ENCODE measurements around the gene SLC17A1.

The SLC17A1 gene

DNA sequence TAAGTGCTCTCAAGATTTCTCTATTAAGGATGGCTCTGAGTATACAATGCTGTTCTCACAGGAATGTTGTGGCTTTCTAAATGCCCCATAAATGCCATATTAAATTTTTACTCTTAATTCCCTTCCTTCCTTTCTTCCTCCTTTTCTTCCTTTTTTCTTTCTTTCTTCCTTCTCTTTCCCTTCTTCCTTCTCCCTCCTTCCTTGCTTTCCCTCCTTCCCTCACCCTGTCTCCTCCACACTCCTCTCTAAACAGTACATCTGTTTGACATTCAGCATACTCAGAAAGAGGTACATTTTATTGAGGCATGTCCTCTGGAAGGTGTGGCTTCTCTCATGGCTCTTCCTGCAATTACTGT, 433 bp upstream of the SLC17A1 start:
- DNase-seq (ENCODE audit: low read depth), result no peak

DNA sequence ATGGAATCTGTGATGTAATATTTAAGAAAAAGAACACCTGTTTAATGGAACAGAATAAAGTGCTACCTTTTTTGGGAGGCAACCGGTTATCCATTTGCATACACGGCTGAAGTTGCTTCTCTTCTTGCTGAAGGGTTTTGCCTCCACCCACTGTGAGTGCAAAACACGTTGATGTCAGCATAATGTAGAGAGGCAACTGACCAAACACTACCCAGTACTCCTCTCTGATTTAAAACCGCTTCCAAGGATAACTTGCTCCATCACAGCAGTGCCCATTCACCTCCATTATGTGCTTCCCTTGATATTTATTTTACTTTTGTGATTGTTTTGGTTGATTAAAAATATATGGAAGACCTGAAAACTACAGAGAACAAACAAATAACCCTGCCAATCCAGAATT, 1.4 kb downstream of the SLC17A1 start:
- no peak for DNase-seq (ENCODE audit: low read depth)

DNA sequence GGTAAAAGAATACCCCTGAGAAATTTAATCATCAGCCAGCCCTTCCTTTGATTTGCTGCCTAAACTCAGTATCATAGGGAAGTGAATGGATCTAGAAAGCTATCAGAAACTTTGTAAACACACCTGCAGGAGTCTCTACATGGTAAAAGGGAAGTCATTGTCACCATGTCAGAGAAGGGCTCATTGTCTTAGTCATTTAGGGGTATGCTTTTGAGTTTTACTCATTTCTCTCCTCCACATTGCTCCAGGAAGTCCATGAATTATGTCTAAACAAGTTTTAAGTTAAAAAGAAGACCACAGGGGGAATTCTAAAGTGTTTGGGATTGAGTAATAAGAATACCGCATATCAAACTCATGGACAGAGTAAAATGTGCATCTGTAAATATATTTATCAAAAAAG, 2.5 kb downstream of the SLC17A1 start:
- DNase-seq (ENCODE audit: low read depth), result no peak

DNA sequence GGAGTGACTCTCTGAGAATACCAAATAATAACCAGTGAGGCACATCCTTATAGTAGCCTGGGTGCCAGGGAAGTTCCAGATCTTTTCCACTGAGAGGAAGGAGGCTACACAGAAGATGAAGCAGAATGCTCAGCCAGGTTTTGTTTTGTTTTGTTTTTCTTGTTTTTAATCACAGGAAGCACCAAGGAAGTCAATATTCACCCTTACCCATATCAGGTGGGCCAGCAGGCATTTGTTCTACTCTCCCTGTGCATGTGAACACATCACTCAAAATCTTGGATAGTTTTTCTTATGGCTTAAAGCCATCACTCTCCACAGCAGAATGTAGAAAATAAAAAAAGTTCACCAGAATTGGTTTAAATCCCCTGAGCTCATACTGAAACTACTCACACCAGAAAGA, 10.5 kb downstream of the SLC17A1 start:
- DNase-seq (ENCODE audit: low read depth), result no peak

DNA sequence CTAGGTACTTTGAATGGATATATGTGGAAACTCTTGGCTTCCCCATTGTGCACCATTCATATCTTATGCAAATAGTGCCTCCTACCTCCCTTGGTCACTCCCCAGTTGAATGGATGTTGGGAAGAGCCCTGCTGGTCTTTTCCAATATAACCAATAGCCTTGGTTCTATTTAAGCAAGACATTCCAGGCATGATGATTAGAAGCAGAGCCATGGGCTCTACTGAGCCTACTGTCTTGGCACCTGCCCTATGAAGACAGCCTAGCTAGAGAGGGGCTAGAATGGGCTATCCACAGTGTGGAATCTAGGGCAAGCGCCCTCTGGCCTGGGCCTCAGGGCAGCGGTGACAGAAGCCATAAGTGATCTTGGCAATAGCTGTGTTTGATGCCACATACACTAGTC, 15.6 kb downstream of the SLC17A1 start:
- no peak for DNase-seq (ENCODE audit: low read depth)

- DNase-seq (ENCODE audit: low read depth), result no peak
These were observed 16.7 kb downstream of the SLC17A1 start for GRCh38 chr6:25815194-25815593.

DNA sequence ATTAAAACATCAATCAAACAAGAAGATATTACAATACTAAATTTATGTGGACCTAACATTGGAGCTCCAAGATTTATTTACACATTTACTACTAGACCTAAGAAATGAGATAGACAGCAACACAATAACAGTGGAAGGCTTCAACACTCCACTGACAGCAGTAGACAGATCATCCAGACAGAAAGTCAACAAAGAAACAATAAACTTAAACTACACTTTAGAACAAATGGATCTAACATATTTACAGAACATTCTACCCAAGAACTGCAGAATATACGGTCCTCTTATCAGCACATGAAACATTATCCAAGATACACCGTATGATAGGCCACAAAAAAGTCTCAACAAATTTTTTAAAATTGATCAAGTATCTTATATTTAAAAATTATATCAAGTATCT, 27.0 kb downstream of the SLC17A1 start:
- DNase-seq (ENCODE audit: low read depth), result no peak

GRCh38 chr6:25801436-25801835, 30.4 kb downstream of the SLC17A1 start:
- DNase-seq (ENCODE audit: low read depth), result no peak

- DNase-seq (ENCODE audit: low read depth), result no peak
These were observed 37.1 kb downstream of the SLC17A1 start for GRCh38 chr6:25794784-25795183.

GRCh38 chr6:25793970-25794369, 37.9 kb downstream of the SLC17A1 start:
- no peak for DNase-seq (ENCODE audit: low read depth)

DNA sequence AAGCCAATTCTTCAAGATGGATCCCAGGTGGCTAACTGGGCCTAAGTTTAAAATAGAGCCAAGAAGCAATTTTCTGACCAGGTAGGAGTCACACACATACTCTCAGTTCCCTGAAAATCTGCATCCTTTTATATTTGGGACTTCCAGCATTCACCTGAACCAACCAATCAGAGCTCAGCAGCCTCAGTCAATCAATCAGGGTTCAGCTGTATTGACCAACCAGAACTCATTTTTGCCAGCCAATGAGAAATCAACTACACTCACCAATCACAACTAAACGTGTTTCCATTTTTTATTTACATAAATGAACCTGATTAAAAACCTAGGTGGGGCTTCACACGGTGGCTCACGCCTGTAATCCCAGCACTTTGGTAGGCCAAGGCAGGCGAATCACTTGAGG, 39.8 kb downstream of the SLC17A1 start:
- no peak for DNase-seq (ENCODE audit: low read depth)

- no peak for DNase-seq (ENCODE audit: low read depth)
These were observed 42.4 kb downstream of the SLC17A1 start for GRCh38 chr6:25789475-25789874.

DNA sequence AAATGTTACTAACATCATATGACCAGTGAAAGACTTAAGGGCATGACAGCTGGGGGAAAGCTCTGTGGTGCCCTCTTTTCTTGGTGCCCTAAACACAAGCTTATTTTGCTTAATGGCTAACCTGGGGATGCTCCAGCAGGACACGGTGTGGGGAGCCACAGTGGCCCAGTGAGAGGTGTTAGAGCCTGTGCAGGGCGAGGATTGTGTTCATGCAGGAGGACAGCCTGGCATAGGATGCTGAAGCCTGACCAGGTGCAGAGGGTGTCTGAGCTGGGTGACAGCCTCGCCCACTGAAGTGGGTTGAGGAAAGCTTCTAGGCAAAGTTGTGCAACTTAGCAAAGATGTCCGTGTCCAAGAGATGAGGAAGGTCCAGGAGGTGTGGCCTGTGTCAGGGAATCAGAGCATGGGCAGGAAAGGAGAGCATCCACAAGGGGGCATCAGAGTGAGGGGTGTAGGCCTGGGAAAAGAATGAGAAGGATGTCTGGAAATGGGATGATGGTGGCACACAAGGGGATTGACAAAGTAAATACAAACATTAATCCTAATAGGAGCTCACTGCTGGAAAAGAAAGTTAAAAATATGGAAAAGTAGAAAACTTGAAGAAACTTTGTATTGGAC, 43.4 kb downstream of the SLC17A1 start:
- peak; percentile 7 for DNase-seq (ENCODE audit: low read depth)

DNA sequence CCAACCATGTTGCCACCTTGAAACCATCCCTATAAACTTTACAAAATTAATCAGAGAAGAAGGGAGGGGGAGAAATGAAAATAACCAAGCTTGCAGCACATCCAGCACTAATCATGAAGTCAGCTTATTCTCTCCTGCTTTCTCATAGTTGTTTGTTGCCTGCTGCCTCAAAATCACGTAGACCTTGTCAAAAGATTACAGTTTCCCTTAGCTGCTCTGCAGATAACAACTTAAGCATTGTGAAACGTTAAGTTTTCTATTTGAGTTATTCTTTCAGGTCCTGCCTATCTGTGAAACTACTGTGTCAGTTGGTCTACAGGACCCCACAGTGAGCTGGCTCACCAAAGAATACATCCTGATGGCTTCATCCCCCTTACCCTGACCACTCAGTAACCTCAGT, 44.4 kb downstream of the SLC17A1 start:
- no peak for DNase-seq (ENCODE audit: low read depth)

DNA sequence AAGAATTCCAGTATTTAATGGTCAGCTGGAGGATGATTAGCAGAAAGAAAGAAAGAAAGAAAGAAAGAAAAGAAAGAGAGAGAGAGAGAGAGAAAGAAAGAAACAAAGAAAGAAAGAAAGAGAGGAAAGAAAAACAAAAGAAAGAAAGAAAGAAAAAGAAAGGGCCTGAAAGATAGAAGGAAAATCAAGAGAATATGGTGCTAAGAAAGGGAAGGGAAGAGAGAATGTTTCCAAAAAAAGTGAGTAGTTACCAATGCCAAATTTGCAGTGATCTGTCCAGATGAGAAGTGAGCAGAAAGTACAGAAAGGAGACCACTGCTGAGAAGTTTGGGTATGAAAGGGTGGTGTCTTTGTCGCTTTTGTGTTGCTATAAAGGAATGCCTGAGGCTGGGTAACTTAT, 50.7 kb downstream of the SLC17A1 start:
- no peak for DNase-seq (ENCODE audit: low read depth)

DNA sequence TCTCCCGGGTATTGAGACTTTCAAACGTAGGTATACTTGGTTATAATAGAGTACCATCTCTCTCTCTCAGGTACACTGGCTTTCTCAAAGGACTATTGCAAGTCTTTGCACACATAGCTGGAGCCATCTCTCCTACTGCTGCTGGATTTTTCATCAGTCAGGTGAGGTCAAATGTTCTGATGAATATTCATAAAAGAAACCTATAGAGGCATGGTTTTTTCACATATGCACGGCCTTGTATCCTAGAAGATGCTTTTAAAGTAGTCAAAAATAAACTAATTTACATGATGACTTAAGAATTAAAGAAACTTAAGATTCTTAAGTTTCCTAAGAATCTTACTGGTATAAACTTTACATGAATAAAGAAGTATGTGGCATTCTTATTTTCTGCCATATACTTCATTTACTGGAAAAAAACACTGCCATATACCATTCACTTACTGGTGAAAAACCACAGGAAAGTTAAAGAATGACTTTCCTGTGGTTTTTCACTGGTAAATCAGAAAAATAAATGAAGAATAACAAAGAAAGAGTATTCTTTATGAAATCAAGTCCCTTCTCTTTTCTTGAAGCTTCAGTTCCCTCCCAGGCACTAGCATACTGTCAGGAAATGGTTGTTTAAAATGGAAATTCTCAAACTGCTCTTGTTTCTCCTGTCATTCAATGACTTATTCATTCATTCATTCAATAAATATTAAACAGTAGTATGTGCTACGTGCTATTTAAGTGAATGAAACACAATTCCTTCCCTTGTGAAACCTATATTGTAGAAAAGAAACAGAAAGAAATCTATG, 53.8 kb downstream of the SLC17A1 start:
- DNase-seq (ENCODE audit: low read depth), result no peak

- DNase-seq (ENCODE audit: low read depth), result no peak
These were observed 54.8 kb downstream of the SLC17A1 start for GRCh38 chr6:25777031-25777430.

GRCh38 chr6:25774120-25774715, 57.6 kb downstream of the SLC17A1 start:
- DNase-seq (ENCODE audit: low read depth), result no peak

DNA sequence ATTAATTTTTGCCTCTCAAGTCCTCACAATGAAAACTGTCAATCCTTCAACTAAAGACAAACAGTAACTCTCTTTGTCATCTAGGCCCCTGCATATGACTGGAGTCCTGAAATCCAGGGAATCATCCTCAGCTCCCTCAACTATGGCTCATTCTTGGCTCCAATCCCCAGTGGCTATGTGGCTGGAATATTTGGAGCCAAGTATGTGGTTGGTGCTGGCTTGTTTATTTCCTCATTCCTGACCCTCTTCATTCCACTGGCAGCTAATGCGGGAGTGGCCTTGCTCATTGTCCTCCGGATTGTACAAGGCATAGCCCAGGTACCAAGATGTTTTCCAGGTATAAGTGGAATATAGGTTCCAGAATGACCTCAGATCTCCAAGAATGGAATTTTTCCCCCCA, 61.9 kb downstream of the SLC17A1 start:
- peak; percentile 11 for DNase-seq (ENCODE audit: low read depth)

DNA sequence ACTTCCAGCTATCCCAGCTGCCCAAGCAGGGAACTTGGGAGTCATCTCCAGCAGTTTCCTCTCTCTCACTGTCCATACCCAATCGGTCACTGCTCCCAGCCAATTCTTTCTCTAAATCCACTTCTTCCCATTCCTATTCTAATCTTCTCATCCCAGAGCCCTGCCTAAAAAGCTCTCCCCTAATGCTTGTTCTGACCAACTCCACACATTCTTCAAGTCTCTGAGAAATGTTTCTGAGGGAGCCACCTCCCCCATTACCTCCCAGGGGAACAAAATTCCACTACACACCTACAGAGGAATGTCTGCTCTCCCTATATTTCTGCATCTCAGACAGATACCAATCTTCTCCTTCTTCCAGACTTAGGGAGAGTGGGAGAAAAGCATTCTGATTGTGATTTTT, 63.3 kb downstream of the SLC17A1 start:
- no peak for DNase-seq (ENCODE audit: low read depth)

DNA sequence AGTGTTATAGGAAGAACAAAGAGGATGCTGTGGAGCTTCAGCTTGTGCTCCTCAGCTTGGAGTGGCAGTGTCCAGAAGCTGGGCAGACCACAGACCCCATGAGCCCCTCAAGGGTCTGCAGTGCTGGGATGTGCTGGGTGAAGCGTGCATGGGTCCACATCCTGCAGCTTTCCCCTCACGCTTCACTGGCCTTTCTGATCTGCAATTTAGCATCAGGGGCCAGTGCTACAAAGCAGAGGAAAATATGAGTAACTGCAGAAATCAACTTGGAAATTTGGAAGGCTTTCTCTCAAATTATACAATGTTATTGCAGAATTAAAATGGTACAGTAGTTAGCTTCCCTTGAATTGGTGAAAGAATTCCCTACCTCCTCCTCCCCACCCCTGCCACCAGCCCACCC, 67.2 kb downstream of the SLC17A1 start:
- no peak for DNase-seq (ENCODE audit: low read depth)

GRCh38 chr6:25757936-25758642, 73.8 kb downstream of the SLC17A1 start:
- no peak for DNase-seq (ENCODE audit: low read depth)

All from GM04503 (cell line).